ENCODE measurements around the gene EZR.

Gene EZR

GRCh38 chr6:158775832-158776231 is 43.3 kb downstream of the EZR start:
- no peak for DNase-seq (ENCODE audit: low read depth)

- DNase-seq (ENCODE audit: low read depth) = no peak
These were observed 44.3 kb downstream of the EZR start for GRCh38 chr6:158774717-158775449.

- DNase-seq (ENCODE audit: low read depth) = no peak
These were observed 45.4 kb downstream of the EZR start for GRCh38 chr6:158773581-158774449.

- peak; percentile 67 for DNase-seq (ENCODE audit: low read depth)
These were observed 46.3 kb downstream of the EZR start for GRCh38 chr6:158772851-158773371.

GRCh38 chr6:158772172-158772571 is 47.0 kb downstream of the EZR start:
- no peak for DNase-seq (ENCODE audit: low read depth)

- no peak for DNase-seq (ENCODE audit: low read depth)
These were observed 47.6 kb downstream of the EZR start for GRCh38 chr6:158771399-158772152.

- DNase-seq (ENCODE audit: low read depth) = no peak
These were observed 48.4 kb downstream of the EZR start for GRCh38 chr6:158770533-158771330.

GRCh38 chr6:158769771-158770432 is 49.3 kb downstream of the EZR start:
- no peak for DNase-seq (ENCODE audit: low read depth)

- DNase-seq (ENCODE audit: low read depth) = no peak
These were observed 49.9 kb downstream of the EZR start for GRCh38 chr6:158769234-158769770.

GRCh38 chr6:158768436-158768835 is 50.7 kb downstream of the EZR start:
- DNase-seq (ENCODE audit: low read depth) = no peak

- DNase-seq (ENCODE audit: low read depth) = no peak
These were observed 51.5 kb downstream of the EZR start for GRCh38 chr6:158767709-158768108.

- no peak for DNase-seq (ENCODE audit: low read depth)
These were observed 52.3 kb downstream of the EZR start for GRCh38 chr6:158766621-158767455.

GRCh38 chr6:158765499-158766068 is 53.6 kb downstream of the EZR start:
- DNase-seq (ENCODE audit: low read depth) = no peak

- no peak for DNase-seq (ENCODE audit: low read depth)
These were observed 54.2 kb downstream of the EZR start for GRCh38 chr6:158764926-158765325.

GRCh38 chr6:158764183-158764849 is 54.9 kb downstream of the EZR start:
- DNase-seq (ENCODE audit: low read depth) = no peak

- DNase-seq (ENCODE audit: low read depth) = no peak
These were observed 55.6 kb downstream of the EZR start for GRCh38 chr6:158763434-158764182.

- no peak for DNase-seq (ENCODE audit: low read depth)
These were observed 56.3 kb downstream of the EZR start for GRCh38 chr6:158762787-158763433.

GRCh38 chr6:158761746-158762145 is 57.4 kb downstream of the EZR start:
- DNase-seq (ENCODE audit: low read depth) = no peak

All from GM04503 (cell line).